HEK293 (cell line): ENCODE measurements around the gene MED10.

Experiments used
- CTCF ChIP-seq: fragments of 450-650 bp; formaldehyde crosslinking; IDR thresholded peaks from 2 replicates; pipeline ENCODE4 v1.5.1; 2016; ENCODE audit warnings: missing biosample characterization, missing genetic modification characterization
- KLF8 ChIP-seq: fragments of 450-650 bp; formaldehyde crosslinking; IDR thresholded peaks from 2 replicates; pipeline ENCODE4 v1.5.1; 2016; ENCODE audit warnings: missing biosample characterization, missing genetic modification characterization
- MEIS1 ChIP-seq: sonication (generic); formaldehyde crosslinking; IDR thresholded peaks from 2 replicates; pipeline ENCODE4 v1.8.1; 2022; ENCODE audit warnings: missing genetic modification reagents, mild to moderate bottlenecking, borderline replicate concordance
- MZF1 ChIP-seq: fragments of 450-650 bp; formaldehyde crosslinking; IDR thresholded peaks from 2 replicates; pipeline ENCODE4 v1.5.1; 2017; ENCODE audit warnings: missing biosample characterization, missing genetic modification characterization, borderline replicate concordance
- SP3 ChIP-seq: fragments of 450-650 bp; formaldehyde crosslinking; IDR thresholded peaks from 2 replicates; pipeline ENCODE4 v1.5.1; 2016; ENCODE audit warnings: missing biosample characterization, missing genetic modification characterization
- YY1 ChIP-seq: fragments of 450-650 bp; formaldehyde crosslinking; IDR thresholded peaks from 2 replicates; pipeline ENCODE4 v1.5.1; 2018; ENCODE audit warnings: missing biosample characterization, missing genetic modification characterization
- YY2 ChIP-seq: fragments of 450-650 bp; formaldehyde crosslinking; IDR thresholded peaks from 2 replicates; pipeline ENCODE4 v1.5.1; 2016; ENCODE audit warnings: missing biosample characterization, missing genetic modification characterization
- ZNF10 ChIP-seq: fragments of 450-650 bp; formaldehyde crosslinking; IDR thresholded peaks from 2 replicates; pipeline ENCODE4 v1.5.1; 2017; ENCODE audit warnings: missing biosample characterization, missing genetic modification characterization
- ZNF174 ChIP-seq: fragments of 450-650 bp; formaldehyde crosslinking; IDR thresholded peaks from 2 replicates; pipeline ENCODE4 v1.5.0; 2017; ENCODE audit warnings: missing biosample characterization, mild to moderate bottlenecking, missing genetic modification characterization
- ZNF311 ChIP-seq: fragments of 450-650 bp; formaldehyde crosslinking; IDR thresholded peaks from 2 replicates; pipeline ENCODE4 v1.5.1; 2017; ENCODE audit warnings: missing biosample characterization, missing genetic modification characterization, borderline replicate concordance
- ZNF350 ChIP-seq: fragments of 450-650 bp; formaldehyde crosslinking; IDR thresholded peaks from 2 replicates; pipeline ENCODE4 v1.5.0; 2017; ENCODE audit warnings: missing biosample characterization, mild to moderate bottlenecking, missing genetic modification characterization
- ZNF76 ChIP-seq: fragments of 450-650 bp; formaldehyde crosslinking; IDR thresholded peaks from 2 replicates; pipeline ENCODE4; 2016; ENCODE audit warnings: low read depth, missing biosample characterization, missing genetic modification characterization, borderline replicate concordance
- ZNF768 ChIP-seq: fragments of 450-650 bp; formaldehyde crosslinking; IDR thresholded peaks from 2 replicates; pipeline ENCODE4 v1.5.1; 2018; ENCODE audit warnings: missing biosample characterization, mild to moderate bottlenecking, missing genetic modification characterization
- ZNF843 ChIP-seq: fragments of 450-650 bp; formaldehyde crosslinking; IDR thresholded peaks from 2 replicates; pipeline ENCODE4 v1.5.1; 2016; ENCODE audit warnings: missing biosample characterization, missing genetic modification characterization

GRCh38 chr5:6386271-6386670, 7.9 kb upstream of the MED10 start:
- TF ChIP-seq ZNF10 (no peak), KLF8 (tag by site-specific recombination) (no peak), ZNF174 (no peak), SP3 (tag by site-specific recombination) (no peak), ZNF311 (tag by site-specific recombination) (no peak), ZNF76 (tag by site-specific recombination) (no peak), MZF1 (tag by site-specific recombination) (no peak), YY1 (tag by site-specific recombination) (no peak), MEIS1 (no peak), CTCF (tag by site-specific recombination) (no peak), ZNF350 (tag by site-specific recombination) (no peak), YY2 (tag by site-specific recombination) (no peak), ZNF843 (tag by site-specific recombination) (no peak), ZNF768 (tag by site-specific recombination) (no peak)
